ENCODE data around the gene SLC4A3.
"Not testable (repeated sequence)": the region's sequence is repeated elsewhere in the genome, so short reads cannot be mapped to it uniquely, and the experiment has no call there.

SLC4A3 gene

DNA sequence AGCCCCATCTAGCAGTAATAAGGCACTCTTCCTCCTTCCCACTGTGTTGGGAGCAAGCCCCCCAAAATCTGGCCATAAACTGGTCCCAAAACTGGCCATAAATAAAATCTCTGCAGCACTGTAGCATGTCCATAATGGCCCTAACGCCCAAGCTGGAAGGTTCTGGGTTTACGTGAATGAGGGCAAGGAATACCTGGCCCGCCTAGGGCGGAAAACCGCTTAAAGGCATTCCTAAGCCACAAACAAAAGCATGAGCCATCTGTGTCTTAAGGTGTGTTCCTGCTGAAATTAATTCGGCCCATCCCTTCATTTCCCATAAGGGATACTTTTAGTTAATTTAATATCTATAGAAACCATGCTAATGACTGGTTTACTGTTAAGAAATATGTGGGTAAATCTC, 24.2 kb downstream of the SLC4A3 start:
- DNase-seq: not testable (repeated sequence)

DNA sequence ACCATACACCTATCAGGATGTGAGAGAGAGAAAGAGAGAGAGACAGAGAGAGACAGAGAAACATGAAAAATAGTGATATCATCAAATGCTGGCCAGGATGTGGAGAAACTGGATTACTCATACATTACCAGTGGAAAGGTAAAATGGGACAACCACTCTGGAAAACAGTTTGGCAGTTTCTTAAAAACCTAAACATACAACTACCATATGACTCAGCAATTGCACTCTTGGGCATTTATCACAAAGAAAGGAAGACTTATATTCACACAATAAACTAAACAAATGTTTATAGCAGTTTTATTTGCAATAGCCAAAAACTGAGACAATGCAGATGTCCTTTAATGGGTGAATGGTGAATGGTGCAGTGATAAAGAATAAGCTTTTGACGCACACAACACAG, 29.1 kb downstream of the SLC4A3 start:
- no peak for DNase-seq

DNA sequence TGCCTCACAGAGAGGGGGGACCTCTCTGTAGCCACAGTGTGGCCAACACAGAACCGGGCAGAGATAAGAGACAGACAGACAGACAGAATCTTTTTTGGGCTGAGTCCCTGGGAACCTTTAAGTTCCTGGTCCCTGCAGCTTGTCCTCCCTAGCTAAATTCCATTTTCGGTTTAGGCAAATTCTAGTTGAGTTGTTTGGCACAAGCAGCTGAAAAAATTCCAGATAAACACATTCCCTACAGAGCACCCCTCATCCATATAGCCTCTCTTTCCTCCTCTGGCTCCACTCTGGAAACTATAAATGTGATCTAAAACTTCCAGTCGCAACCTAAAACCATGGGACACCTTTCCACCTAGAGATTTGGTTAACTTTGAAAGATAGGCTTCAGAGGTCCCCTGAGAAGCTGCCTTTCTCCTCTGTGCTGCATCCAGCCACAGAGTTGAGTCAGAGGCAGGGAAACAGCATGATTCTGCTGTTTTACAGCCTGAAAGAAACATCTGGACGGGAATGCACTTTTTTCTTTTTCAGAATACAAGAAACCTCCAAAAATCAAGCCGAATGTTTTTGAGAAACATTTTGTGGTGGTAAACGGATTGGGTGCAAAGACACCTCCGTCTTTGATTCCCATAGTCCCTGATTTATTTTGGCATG, 30.9 kb downstream of the SLC4A3 start:
- no peak for DNase-seq

DNA sequence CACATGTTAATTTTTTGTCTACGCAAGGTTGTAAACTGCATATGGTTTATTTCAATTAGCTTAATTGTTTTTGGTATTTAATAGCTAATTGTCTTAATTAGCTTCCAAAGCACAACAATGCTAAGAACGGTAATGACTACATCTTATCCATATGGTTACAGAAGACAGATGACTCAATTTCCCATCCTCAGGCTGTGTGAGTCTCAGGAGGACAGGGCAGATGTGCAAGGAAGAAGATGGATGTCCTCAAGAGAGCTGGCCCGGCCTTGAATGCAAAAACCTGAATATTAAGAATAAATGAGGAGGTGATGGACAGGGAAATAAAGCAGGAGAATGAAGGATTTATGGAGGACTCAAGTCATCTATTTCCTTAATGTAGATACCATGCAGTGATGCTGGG, 31.4 kb downstream of the SLC4A3 start:
- no peak for DNase-seq

DNA sequence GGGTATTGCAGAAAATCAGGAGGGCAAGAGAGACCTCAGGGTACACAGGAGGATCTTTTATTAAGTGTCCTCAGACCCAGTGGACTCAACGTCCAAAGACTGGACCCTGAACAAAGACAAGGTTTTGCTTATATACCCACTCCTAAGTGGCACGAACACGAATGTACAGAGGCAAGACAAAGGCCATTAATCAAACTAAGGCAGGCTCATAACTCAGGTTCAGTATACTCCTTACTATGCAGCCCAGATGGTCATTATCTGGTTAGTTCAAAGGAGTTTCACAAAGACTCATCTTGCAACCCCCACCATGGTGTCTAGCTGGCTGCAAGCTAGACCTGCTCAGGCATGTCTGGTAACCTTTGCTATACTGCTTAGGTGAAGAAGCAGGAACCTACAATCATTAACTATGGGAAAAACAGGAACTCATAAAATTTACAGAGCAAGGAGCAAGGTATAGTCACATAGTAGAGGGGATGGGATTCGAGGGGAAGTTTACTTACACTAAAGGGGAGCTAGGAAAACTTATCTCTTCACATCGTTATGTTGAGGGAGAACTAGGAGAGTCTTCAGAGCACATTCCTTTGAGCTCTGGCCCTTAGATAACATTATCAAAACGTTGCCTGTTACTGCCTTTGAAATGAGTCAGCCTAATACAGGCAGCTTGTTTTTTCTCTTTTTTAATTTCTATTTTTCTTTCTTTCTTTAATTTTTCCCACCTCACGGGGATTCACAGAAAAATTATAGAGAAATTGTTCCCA, 33.9 kb downstream of the SLC4A3 start:
- no peak for DNase-seq

DNA sequence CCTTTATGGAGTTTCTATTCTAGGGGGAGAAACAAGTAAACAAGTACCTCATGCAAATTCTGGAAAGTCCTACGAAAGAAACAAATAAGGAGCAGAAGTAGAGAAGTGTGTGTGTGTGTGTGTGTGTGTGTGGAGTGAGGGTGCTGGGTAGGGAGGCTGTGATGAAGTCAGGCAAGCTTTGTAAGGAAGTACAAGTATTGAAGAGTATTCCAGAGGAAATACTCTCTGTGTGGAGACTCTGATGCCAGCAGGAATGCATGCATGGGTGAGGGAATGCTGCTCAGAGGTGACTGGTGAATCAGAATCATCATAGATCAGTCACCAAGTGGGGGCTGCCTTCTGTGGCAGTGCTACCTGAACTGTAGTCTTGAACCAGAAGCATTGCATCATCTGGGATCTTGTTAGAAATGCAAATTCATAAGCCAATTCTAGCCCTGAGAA, 34.5 kb downstream of the SLC4A3 start:
- no peak for DNase-seq

DNA sequence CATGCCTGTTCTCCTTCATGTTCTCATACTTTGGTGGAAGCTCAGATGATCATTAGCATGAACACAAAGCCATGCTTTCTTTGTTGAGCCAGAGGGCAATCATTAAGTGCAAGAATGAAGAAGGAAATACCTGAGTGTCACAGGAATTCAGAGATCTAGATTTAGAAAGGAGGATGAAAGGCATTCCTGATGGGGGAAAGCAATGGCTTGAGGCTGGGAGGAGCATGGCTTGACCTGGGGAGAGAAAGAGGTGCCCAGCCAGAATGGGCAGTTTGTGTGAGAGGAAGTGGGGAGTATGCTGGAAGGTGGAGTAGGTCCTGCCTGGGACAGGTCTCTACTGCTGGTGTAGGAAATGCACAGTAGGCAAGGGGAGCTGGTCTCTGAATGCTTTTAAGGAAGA, 35.1 kb downstream of the SLC4A3 start:
- no peak for DNase-seq

DNA sequence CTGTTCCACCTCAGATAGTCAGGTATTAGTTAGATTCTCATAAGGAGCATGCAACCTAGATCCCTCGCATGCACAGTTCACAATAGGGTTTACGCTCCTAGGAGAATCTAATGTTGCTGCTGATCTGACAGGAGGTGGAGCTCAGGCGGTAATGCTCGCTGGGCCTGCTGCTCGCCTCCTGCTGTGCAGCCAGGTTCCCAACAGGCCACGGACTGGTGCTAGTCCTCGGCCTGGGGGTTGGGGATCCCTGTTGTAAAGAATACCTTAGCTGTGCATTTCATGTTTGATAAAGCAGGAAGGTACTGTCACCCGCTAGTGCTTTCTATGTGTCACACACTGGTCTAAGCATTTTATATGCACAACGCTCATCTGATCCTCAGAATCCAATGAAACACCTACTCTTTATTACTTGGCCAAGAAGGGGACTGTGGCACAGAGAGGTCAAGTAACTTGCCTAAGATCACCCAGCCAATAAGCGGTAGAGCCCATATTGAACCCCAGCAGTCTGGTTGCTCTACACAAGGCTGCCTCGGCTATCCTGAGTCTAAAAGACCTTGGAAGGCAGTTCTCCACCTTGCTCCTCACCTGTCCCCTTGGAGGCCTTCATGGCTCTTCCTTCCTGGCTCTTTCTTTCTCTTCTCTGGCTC, 35.8 kb downstream of the SLC4A3 start:
- no peak for DNase-seq

DNA sequence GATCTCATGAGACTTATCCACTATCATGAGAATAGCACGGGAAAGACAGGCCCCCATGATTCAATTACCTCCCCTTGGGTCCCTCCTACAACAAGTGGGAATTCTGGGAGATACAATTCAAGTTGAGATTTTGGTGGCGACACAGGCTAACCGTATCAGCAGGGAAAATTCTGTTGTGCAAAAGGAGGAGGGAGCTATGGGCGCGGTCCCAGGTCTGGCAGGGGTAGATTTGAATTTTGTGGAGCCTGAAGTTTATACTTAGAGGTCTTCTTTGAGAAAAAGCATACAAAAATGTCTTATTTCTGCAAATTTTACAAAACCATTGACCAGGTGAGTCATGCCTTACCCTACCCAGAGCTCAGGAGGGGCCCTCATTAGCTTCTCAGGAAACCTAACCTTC, 36.6 kb downstream of the SLC4A3 start:
- no peak for DNase-seq

DNA sequence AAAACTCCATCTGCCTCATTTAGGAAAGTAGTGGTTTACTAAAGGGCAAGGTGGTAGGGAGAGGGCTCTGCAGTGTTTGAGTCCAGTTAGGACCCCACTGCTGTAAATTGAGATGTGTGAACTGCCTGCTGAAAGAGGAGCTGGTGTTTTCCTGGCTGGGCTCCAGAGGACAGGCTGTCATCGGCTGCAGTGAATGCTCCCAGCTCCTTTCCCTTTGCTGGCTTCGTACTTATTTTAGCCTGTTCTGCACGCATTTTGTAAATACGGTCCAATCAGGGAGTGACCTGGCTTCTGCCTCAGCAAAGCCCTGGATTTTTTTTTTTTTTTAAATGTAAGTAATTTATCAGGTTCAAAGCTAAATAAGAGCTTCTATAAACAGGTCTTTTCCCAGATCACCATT, 37.5 kb downstream of the SLC4A3 start:
- no peak for DNase-seq

DNA sequence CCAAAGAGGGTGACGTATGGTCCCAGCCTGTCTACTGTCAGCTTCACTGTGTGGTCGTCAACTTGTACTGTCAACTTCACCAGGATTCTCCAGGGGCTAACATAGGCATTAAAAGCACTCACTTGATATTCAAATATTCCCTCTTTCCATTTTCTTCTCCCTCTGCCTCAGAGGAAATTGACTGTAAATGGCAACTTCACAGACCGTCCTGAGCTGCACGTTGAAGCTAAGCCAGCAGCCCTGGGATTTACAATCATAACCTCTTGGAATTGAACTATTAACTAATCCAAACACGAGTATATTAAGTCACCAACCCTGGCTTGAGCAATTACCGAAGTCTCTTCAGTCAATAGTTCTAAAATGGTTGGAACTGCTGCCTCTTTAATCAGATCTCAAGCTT, 38.5 kb downstream of the SLC4A3 start:
- DNase-seq: no peak

DNA sequence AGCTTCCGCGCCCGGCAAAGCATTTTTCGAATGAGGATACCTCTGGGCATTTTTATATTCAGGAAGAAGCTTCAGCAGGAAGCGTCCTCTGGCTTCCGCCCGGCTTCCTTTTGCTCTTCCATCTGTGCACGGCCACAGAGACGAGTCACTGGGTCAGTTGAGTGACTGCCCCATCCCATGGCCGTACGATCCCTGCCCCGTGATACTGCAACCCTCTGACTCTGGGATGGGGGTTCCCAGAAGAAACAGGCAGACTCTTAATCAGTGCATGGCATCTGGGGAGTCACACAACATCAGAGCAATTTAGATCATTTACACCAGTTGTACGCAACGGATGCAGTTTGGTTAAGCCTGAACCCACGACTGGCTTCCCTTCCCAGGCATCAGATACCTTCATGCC, 40.9 kb downstream of the SLC4A3 start:
- no peak for DNase-seq

DNA sequence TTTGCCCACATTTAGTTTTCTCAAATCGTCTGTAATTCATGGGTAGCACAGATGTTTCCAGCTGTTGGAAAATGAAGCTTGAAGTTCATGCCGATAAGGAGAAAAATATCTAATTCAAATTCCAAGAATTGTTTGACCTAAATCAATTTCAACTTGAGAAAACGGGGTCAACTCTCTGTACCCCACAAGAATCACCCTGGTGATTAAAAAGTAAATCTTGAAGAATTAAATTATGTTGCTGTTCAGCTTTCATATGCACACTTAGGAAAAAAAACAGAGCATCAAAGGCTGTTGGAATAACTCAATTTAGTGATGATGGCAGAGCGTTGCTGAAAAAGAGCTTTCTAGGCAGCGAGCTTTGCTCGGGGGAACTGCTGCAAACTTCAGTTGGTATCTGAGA, 43.0 kb downstream of the SLC4A3 start:
- no peak for DNase-seq

DNA sequence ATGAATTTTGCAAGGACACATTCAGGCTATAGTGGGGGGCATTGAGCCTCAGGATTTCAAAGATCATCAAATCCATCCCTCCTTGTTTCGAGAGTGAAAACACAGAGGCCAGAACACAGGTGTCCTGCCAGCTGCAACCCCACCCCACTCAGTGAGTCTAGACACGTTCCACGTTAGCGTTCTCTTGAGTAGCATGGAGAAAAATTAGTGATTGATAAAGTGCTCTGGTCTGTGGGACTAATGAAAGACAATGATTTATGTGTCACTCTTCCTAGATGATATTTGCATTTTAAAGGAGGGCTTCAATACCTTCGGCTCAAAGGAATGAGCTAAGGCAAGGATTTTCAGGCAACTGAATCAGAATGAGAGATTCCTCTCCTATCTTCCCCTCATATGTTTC, 43.8 kb downstream of the SLC4A3 start:
- DNase-seq: no peak

DNA sequence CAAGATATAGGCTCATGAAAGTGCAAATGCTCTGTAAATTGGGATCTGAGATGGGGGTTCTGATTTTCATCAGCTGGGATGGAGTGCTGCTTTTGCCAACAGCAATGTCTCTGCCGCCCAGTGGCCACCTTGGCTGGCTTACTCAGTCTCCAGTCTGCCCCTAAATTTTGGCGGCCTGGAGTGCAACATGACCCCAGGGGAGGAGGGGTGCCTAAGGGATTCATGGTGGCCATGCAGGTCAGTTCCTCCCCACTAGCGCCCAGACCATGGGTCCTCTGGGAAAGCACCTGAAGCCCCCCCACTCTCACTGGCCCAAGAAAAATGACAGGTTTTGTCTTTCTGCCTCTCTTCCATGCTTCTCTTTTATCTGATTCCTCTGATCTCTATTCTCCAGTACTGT, 45.0 kb downstream of the SLC4A3 start:
- DNase-seq: no peak

DNA sequence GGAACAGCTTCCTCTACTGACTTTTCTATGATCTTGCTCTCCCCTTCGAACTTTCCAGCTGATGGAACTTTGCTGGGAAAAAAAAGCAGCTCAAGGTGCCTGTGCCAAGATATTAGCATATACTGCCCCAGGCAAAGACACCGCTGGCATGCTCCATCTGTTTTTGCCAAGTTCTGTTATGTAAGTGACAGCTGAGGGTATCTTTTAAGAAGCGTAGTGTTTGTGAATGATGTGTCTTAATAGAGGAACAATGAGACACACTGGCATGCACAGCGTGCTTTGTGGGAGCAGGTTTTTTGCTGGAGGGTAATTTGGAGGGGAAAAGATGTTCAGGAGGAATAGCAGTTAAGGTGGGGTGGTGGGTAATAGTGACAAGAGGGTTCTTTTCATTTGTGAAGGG, 47.8 kb downstream of the SLC4A3 start:
- no peak for DNase-seq

DNA sequence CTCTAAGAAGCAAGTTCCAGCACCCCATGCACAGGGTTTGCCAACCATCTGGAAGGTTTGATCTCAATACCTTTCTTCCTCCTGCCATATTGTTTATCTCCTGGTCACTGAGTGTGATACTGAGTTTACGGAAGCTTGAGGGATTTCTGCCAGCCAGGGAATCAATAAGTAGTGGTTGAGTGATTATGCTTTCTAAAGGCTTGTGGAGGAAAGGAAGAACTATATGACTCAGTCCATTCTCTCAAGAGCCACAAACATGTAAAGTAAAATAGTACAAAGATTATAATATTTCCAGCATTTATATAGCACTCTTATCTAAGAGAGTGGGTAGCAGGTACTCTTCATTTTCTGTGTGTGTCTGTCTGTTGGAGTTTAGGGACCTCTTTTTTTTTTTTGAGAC, 49.2 kb downstream of the SLC4A3 start:
- DNase-seq: no peak

DNA sequence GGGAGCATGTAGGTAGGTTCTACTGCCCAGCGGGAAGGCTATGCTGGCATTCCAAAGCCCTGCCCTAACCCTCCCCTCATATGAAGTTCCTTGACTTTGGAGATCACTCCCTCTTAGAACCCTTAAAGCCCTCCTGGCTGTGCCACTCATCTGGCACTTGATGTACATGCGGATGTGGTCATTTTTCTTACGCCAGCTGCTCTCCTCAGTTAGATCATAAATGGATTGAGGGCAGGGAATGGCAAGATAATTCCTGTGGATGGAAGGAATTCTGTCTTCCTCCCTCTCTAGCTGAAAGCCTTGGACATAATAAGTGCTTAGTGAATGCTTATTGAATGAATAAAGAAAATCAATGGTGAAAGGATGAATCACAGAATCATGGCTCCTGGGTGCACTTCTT, 51.6 kb downstream of the SLC4A3 start:
- DNase-seq: no peak

DNA sequence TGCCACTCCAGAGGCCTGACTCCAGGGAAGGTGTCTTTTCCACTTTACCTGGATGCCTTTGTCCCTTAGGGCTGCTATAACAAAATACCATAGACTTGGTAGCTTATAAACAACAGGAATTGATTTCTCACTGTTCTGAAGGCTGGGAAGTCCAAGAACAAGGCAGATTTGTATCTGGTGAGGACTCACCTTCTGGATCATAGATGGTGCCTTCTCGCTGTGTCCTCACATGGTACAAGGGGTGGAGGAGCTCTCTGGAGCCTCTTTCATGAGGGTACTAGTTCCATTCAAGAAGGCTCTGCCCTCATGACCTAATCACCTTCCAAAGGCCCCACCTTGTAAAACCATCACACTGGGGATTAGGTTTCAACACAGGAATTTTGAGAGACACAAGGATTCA, 52.1 kb downstream of the SLC4A3 start:
- DNase-seq: no peak

DNA sequence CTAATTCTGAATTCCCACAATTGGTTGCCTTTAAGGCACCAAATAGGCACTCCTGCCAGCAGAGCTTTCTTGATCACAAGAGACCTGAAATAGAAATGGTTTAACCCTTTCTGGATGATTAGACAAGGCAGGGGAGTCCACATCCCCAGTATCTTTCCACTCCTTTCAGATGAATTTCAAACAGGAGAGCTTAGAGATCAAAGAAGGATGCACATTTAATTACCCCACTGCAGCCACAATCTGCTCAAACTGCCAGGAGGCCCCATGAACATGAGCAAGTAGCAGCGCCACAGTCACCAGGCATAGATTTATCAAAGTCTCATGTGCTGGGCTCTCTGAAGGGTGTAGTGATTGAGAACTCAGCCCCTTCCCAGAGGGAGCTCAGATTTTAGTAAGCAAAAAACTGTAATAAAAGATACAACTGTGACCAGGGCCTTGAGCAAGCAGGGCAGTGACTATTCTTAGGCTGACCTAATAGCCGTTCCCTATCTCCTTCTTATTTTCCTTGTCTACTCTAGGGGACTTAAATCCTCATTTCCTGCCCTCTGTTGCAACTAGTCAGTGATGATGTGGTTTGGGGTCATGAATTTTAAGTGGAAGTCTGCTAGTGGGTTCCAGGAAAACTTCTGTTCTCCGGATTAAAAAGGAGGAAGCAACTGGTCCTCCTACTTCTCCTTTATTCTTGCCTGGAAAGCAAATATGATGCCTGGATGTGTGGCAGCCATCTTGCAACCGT, 53.7 kb downstream of the SLC4A3 start:
- DNase-seq: no peak

DNA sequence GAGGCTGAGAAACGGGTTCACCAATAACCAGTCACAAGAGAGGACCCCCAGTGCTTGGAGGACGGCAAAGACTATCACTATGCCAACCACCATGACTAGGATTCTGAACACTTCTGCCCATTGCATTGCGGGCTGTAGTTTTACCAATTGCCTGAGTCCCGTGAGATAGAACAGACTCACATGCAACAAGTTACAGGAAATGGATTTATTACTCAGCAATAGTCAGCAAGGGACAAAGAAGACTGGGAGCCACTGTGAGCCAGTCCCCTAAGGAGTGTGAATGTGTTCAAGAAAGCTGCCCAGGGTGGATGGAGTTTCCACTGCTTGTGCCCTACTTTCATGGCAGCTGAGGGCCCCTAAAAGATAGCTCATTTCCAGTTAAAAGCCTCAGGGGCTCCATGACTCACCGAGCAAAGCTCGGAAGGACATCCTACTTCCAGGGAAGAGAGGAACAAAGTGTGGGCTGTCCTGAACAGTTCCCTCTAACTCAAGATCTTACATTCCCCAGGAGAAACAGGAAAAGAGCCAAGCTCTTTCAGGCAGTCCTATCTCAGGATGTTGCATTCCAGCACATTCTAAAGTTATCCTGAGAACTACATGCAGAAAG, 54.4 kb downstream of the SLC4A3 start:
- DNase-seq: no peak

DNA sequence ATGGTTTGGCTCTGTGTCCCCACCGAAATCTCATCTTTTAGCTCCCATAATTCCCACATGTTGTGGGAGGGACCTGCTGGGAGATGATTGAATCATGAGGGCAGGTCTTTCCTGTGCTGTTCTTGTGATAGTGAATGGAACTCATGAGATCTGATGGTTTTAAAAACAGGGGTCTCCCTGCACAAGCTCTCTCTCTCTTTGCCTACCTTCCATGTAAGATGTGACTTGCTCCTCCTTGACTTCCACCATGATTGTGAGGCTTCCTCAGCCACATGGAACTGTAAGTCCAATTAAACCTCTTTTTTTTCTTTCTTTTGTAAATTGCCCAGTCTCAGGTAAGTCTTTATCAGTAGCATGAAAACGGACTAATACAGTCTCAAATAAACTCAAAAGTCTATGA, 56.0 kb downstream of the SLC4A3 start:
- DNase-seq: not testable (repeated sequence)

Data from stimulated activated CD4-positive, alpha-beta T cell treated with anti-CD3 and anti-CD28 coated beads, Interleukin-15, amount 100 ng/mL, for 24 hours (primary cell).